ENCODE measurements around the gene SLC39A10.

Gene SLC39A10

GRCh38 chr2:195697681-195698220 is 40.7 kb downstream of the SLC39A10 start:
- no peak for DNase-seq (ENCODE audit: low read depth)
- no peak for TF ChIP-seq CTCF (conservative IDR thresholded peaks at IDR 0.05; ENCODE audit: low read depth, low read length)
- H3K4me3 ChIP-seq (ENCODE audit: low read depth, low read length): no peak overlapping the region

- no peak overlapping the region for H3K4me3 ChIP-seq (ENCODE audit: low read depth, low read length)
- no peak for TF ChIP-seq CTCF (conservative IDR thresholded peaks at IDR 0.05; ENCODE audit: low read depth, low read length)
- no peak for DNase-seq (ENCODE audit: low read depth)
Measured at GRCh38 chr2:195700480-195700879, 43.5 kb downstream of the SLC39A10 start.

- no peak for TF ChIP-seq CTCF (conservative IDR thresholded peaks at IDR 0.05; ENCODE audit: low read depth, low read length)
- no peak overlapping the region for H3K4me3 ChIP-seq (ENCODE audit: low read depth, low read length)
- peak; percentile 74 for DNase-seq (ENCODE audit: low read depth)
Measured at GRCh38 chr2:195706161-195706900, 49.3 kb downstream of the SLC39A10 start.

- DNase-seq (ENCODE audit: low read depth): peak; percentile 85
- no peak overlapping the region for H3K4me3 ChIP-seq (ENCODE audit: low read depth, low read length)
Measured at GRCh38 chr2:195709901-195710806, 53.1 kb downstream of the SLC39A10 start.

GRCh38 chr2:195711478-195711877 is 54.5 kb downstream of the SLC39A10 start:
- no peak for DNase-seq (ENCODE audit: low read depth)
- TF ChIP-seq CTCF (conservative IDR thresholded peaks at IDR 0.05; ENCODE audit: low read depth, low read length): no peak

More at GRCh38 chr2:195709901-195710806, 53.1 kb downstream of the SLC39A10 start:
- TF ChIP-seq CTCF (conservative IDR thresholded peaks at IDR 0.05; ENCODE audit: low read depth, low read length): no peak

GRCh38 chr2:195716466-195716865 is 59.4 kb downstream of the SLC39A10 start:
- no peak for TF ChIP-seq CTCF (conservative IDR thresholded peaks at IDR 0.05; ENCODE audit: low read depth, low read length)
- no peak overlapping the region for H3K4me3 ChIP-seq (ENCODE audit: low read depth, low read length)
- DNase-seq (ENCODE audit: low read depth): no peak

More at GRCh38 chr2:195711478-195711877, 54.5 kb downstream of the SLC39A10 start:
- no peak overlapping the region for H3K4me3 ChIP-seq (ENCODE audit: low read depth, low read length)
